ENCODE data around the gene PADI1.

PADI1 gene

GRCh38 chr1:17212487-17213121 lies 7.7 kb downstream of the PADI1 start (continued):
- TF ChIP-seq SP7 (tag by site-specific recombination; IDR thresholded peaks at IDR 0.05) (peak; percentile 90), GLI4 (tag by site-specific recombination; IDR thresholded peaks at IDR 0.05) (no peak), BCL6B (tag by site-specific recombination; IDR thresholded peaks at IDR 0.05) (no peak), YY1 (tag by site-specific recombination; IDR thresholded peaks at IDR 0.05) (no peak), PRDM2 (tag by site-specific recombination; IDR thresholded peaks at IDR 0.05; ENCODE audit: borderline replicate concordance) (no peak), SP2 (tag by site-specific recombination; IDR thresholded peaks at IDR 0.05) (no peak), PRDM4 (tag by site-specific recombination; IDR thresholded peaks at IDR 0.05) (no peak), ZNF354C (tag by site-specific recombination; IDR thresholded peaks at IDR 0.05; ENCODE audit: borderline replicate concordance, low read depth) (no peak), ZNF404 (tag by site-specific recombination; IDR thresholded peaks at IDR 0.05) (no peak), IKZF3 (tag by site-specific recombination; IDR thresholded peaks at IDR 0.05) (peak; percentile 71), MYNN (tag by site-specific recombination; IDR thresholded peaks at IDR 0.05; ENCODE audit: borderline replicate concordance) (no peak), REST (tag by site-specific recombination; IDR thresholded peaks at IDR 0.05) (no peak), ZBTB21 (tag by site-specific recombination; IDR thresholded peaks at IDR 0.05) (no peak), MEIS1 (CRISPR knock-in tag; IDR thresholded peaks at IDR 0.05; ENCODE audit: borderline replicate concordance) (no peak), ZNF621 (tag by site-specific recombination; IDR thresholded peaks at IDR 0.05) (no peak), ZNF18 (tag by site-specific recombination; IDR thresholded peaks at IDR 0.05) (0 out of 2 replicates have a peak, but pooled peaks have one; percentile 24), ZEB2 (tag by site-specific recombination; IDR thresholded peaks at IDR 0.05) (0 out of 2 replicates have a peak, but pooled peaks have one; percentile 61), ZBTB1 (tag by site-specific recombination; IDR thresholded peaks at IDR 0.05) (no peak), PBX3 (CRISPR knock-in tag; IDR thresholded peaks at IDR 0.05) (no peak), MZF1 (tag by site-specific recombination; IDR thresholded peaks at IDR 0.05; ENCODE audit: borderline replicate concordance) (no peak), ZNF558 (tag by site-specific recombination; IDR thresholded peaks at IDR 0.05) (no peak), ZNF184 (tag by site-specific recombination; IDR thresholded peaks at IDR 0.05) (no peak), SCRT2 (tag by site-specific recombination; IDR thresholded peaks at IDR 0.05) (no peak), ZBTB20 (tag by site-specific recombination; IDR thresholded peaks at IDR 0.05) (peak; percentile 37; the same call in 1 of the 2 replicates)

Data from HEK293 (cell line).